Measurements from ENCODE around the gene RCAN2. TPM values are rescaled to one million over a fixed set of nuclear protein-coding genes. Genes with fewer than 3 reads are reported as not detected.

Gene RCAN2
- total RNA-seq, 5 donors from 2014 or later (not counting 1 experiment from before 2014, with no cell fraction given) = 0.15 to 2.5 (median 1.4) TPM

GRCh38 chr6:46207174-46207573 lies 284.1 kb downstream of the RCAN2 start:
- Histone ChIP-seq H3K9me3 (no peaks in the 10 kb centered on the region), H3K27ac (ENCODE audit: low read length) (no peak overlapping the region), H3K4me1 (ENCODE audit: control insufficient read depth in 1 of 2, extremely low read depth in 1 of 2, insufficient read depth in 2 of 2, low read length in 2 of 2) (no peaks in the 10 kb centered on the region), H3K4me3 (ENCODE audit: control insufficient read depth in 1 of 2, extremely low read depth in 1 of 2, low read length in 1 of 2) (no peak overlapping the region), H3K36me3 (ENCODE audit: control insufficient read depth in 2 of 2, extremely low read depth in 1 of 2, insufficient read depth in 1 of 2, low read length in 1 of 2) (no peaks in the 10 kb centered on the region), H3K27me3 (replicated peaks in 1 of 2; ENCODE audit: control insufficient read depth in 2 of 2, extremely low read depth in 1 of 2, insufficient read depth in 2 of 2, low read length in 1 of 2) (peaks cover 0 to 9% of the 10 kb centered on the region in 2 experiments)
- H3K27me3 Mint-ChIP-seq = peaks cover 0 to 7% of the 10 kb centered on the region in 2 donors
- 75% methylated on average over 1 of the region's 3 CpGs for WGBS (ENCODE audit: insufficient coverage)
- no peak for DNase-seq
- H3K9me3 Mint-ChIP-seq = peaks cover 0 to 3% (median 2%) of the 10 kb centered on the region in 3 donors
- CTCF ChIA-PET = interaction anchor here in 1 of 2 donors (1.0 kb wide), 1 partner anchor 117 kb away, joined by 6 read pairs; no protein-coding TSS in a partner anchor
- no peaks in the 10 kb centered on the region for H3K36me3 Mint-ChIP-seq
- no peak overlapping the region for H3K27ac Mint-ChIP-seq
- H3K4me3 Mint-ChIP-seq = no peak overlapping the region
- H3K4me1 Mint-ChIP-seq = no peaks in the 10 kb centered on the region
- POLR2A ChIA-PET = no interaction called here
- ATAC-seq (replicated peaks in 1 of 4) = no peak

GRCh38 chr6:46204880-46205650 lies 286.2 kb downstream of the RCAN2 start:
- no peaks in the 10 kb centered on the region for H3K4me1 ChIP-seq (ENCODE audit: control insufficient read depth in 1 of 2, extremely low read depth in 1 of 2, insufficient read depth in 2 of 2, low read length in 2 of 2)
- H3K4me3 ChIP-seq (ENCODE audit: control insufficient read depth in 1 of 2, extremely low read depth in 1 of 2, low read length in 1 of 2) = no peak overlapping the region
- peaks cover 0 to 9% of the 10 kb centered on the region in 2 experiments for H3K27me3 ChIP-seq (replicated peaks in 1 of 2; ENCODE audit: control insufficient read depth in 2 of 2, extremely low read depth in 1 of 2, insufficient read depth in 2 of 2, low read length in 1 of 2)
- Mint-ChIP-seq H3K36me3 (no peaks in the 10 kb centered on the region), H3K27me3 (peaks cover 6 to 9% of the 10 kb centered on the region in 2 donors), H3K27ac (no peak overlapping the region), H3K4me1 (no peaks in the 10 kb centered on the region), H3K4me3 (no peak overlapping the region), H3K9me3 (peaks cover 0 to 3% (median 2%) of the 10 kb centered on the region in 3 donors)
- no peaks in the 10 kb centered on the region for H3K9me3 ChIP-seq
- no peak for ATAC-seq (replicated peaks in 1 of 4)
- H3K27ac ChIP-seq (ENCODE audit: low read length) = no peak overlapping the region
- DNase-seq = no peak
- ChIA-PET POLR2A (no interaction called here), CTCF (no interaction called here)
- H3K36me3 ChIP-seq (ENCODE audit: control insufficient read depth in 2 of 2, extremely low read depth in 1 of 2, insufficient read depth in 1 of 2, low read length in 1 of 2) = no peaks in the 10 kb centered on the region
- WGBS (ENCODE audit: insufficient coverage) = 93% methylated on average over 27 of the region's 29 CpGs

- H3K27ac ChIP-seq (ENCODE audit: low read length) = no peak overlapping the region
- no peak overlapping the region for H3K4me3 ChIP-seq (ENCODE audit: control insufficient read depth in 1 of 2, extremely low read depth in 1 of 2, low read length in 1 of 2)
- ChIA-PET POLR2A (no interaction called here), CTCF (no interaction called here)
- ATAC-seq (replicated peaks in 1 of 4) (no peak), DNase-seq (no peak)
- H3K4me1 Mint-ChIP-seq = no peaks in the 10 kb centered on the region
- peaks cover 0 to 3% (median 2%) of the 10 kb centered on the region in 3 donors for H3K9me3 Mint-ChIP-seq
- H3K4me3 Mint-ChIP-seq = no peak overlapping the region
- no peaks in the 10 kb centered on the region for H3K36me3 ChIP-seq (ENCODE audit: control insufficient read depth in 2 of 2, extremely low read depth in 1 of 2, insufficient read depth in 1 of 2, low read length in 1 of 2)
- no peaks in the 10 kb centered on the region for H3K4me1 ChIP-seq (ENCODE audit: control insufficient read depth in 1 of 2, extremely low read depth in 1 of 2, insufficient read depth in 2 of 2, low read length in 2 of 2)
- H3K27me3 Mint-ChIP-seq = peaks cover 6 to 11% of the 10 kb centered on the region in 2 donors
- peaks cover 0 to 9% of the 10 kb centered on the region in 2 experiments for H3K27me3 ChIP-seq (replicated peaks in 1 of 2; ENCODE audit: control insufficient read depth in 2 of 2, extremely low read depth in 1 of 2, insufficient read depth in 2 of 2, low read length in 1 of 2)
- H3K36me3 Mint-ChIP-seq = no peaks in the 10 kb centered on the region
- H3K27ac Mint-ChIP-seq = no peak overlapping the region
- WGBS (ENCODE audit: insufficient coverage) = no CpG with 5 or more reads among the region's 2 CpGs
- no peaks in the 10 kb centered on the region for H3K9me3 ChIP-seq
Observed at GRCh38 chr6:46203391-46204177, 287.7 kb downstream of the RCAN2 start.

- Histone ChIP-seq H3K9me3 (no peaks in the 10 kb centered on the region), H3K27ac (ENCODE audit: low read length) (no peak overlapping the region), H3K27me3 (replicated peaks in 1 of 2; ENCODE audit: control insufficient read depth in 2 of 2, extremely low read depth in 1 of 2, insufficient read depth in 2 of 2, low read length in 1 of 2) (peaks cover 0 to 9% of the 10 kb centered on the region in 2 experiments), H3K4me1 (ENCODE audit: control insufficient read depth in 1 of 2, extremely low read depth in 1 of 2, insufficient read depth in 2 of 2, low read length in 2 of 2) (no peaks in the 10 kb centered on the region), H3K4me3 (ENCODE audit: control insufficient read depth in 1 of 2, extremely low read depth in 1 of 2, low read length in 1 of 2) (no peak overlapping the region), H3K36me3 (ENCODE audit: control insufficient read depth in 2 of 2, extremely low read depth in 1 of 2, insufficient read depth in 1 of 2, low read length in 1 of 2) (no peaks in the 10 kb centered on the region)
- POLR2A ChIA-PET = no interaction called here
- H3K4me3 Mint-ChIP-seq = no peak overlapping the region
- no peaks in the 10 kb centered on the region for H3K36me3 Mint-ChIP-seq
- CTCF ChIA-PET = no interaction called here
- 64% methylated on average over 1 of the region's 4 CpGs for WGBS (ENCODE audit: insufficient coverage)
- no peak overlapping the region for H3K27ac Mint-ChIP-seq
- peaks cover 0 to 3% (median 2%) of the 10 kb centered on the region in 3 donors for H3K9me3 Mint-ChIP-seq
- no peak for DNase-seq
- peaks cover 10 to 11% of the 10 kb centered on the region in 2 donors for H3K27me3 Mint-ChIP-seq
- no peaks in the 10 kb centered on the region for H3K4me1 Mint-ChIP-seq
- ATAC-seq (replicated peaks in 1 of 4) = no peak
Observed at GRCh38 chr6:46201702-46202101, 289.5 kb downstream of the RCAN2 start.

- DNase-seq (no peak), ATAC-seq (replicated peaks in 1 of 4) (no peak)
- H3K27me3 ChIP-seq (replicated peaks in 1 of 2; ENCODE audit: control insufficient read depth in 2 of 2, extremely low read depth in 1 of 2, insufficient read depth in 2 of 2, low read length in 1 of 2) = no peaks in the 10 kb centered on the region
- no peaks in the 10 kb centered on the region for H3K36me3 ChIP-seq (ENCODE audit: control insufficient read depth in 2 of 2, extremely low read depth in 1 of 2, insufficient read depth in 1 of 2, low read length in 1 of 2)
- Mint-ChIP-seq H3K9me3 (peaks cover 0 to 3% (median 2%) of the 10 kb centered on the region in 3 donors), H3K27ac (no peak overlapping the region), H3K4me1 (no peaks in the 10 kb centered on the region), H3K4me3 (no peak overlapping the region), H3K27me3 (peaks cover 9 to 10% of the 10 kb centered on the region in 2 donors), H3K36me3 (no peaks in the 10 kb centered on the region)
- H3K9me3 ChIP-seq = no peaks in the 10 kb centered on the region
- ChIA-PET POLR2A (no interaction called here), CTCF (no interaction called here)
- WGBS (ENCODE audit: insufficient coverage) = 100% methylated on average over 1 of the region's 5 CpGs
- H3K27ac ChIP-seq (ENCODE audit: low read length) = no peak overlapping the region
- no peak overlapping the region for H3K4me3 ChIP-seq (ENCODE audit: control insufficient read depth in 1 of 2, extremely low read depth in 1 of 2, low read length in 1 of 2)
- no peaks in the 10 kb centered on the region for H3K4me1 ChIP-seq (ENCODE audit: control insufficient read depth in 1 of 2, extremely low read depth in 1 of 2, insufficient read depth in 2 of 2, low read length in 2 of 2)
Observed at GRCh38 chr6:46199387-46199786, 291.9 kb downstream of the RCAN2 start.

GRCh38 chr6:46191961-46192360 lies 299.3 kb downstream of the RCAN2 start:
- no peaks in the 10 kb centered on the region for H3K4me1 Mint-ChIP-seq
- H3K27ac ChIP-seq (ENCODE audit: low read length) = no peak overlapping the region
- CTCF ChIA-PET = interaction anchor here in 1 of 2 donors (0.8 kb wide), 1 partner anchor 16 kb away, joined by 3 read pairs; no protein-coding TSS in a partner anchor

More at GRCh38 chr6:46191961-46192360, 299.3 kb downstream of the RCAN2 start:
- WGBS (ENCODE audit: insufficient coverage) = no CpG with 5 or more reads among the region's 1 CpG
- Histone ChIP-seq H3K9me3 (no peaks in the 10 kb centered on the region), H3K4me1 (ENCODE audit: control insufficient read depth in 1 of 2, extremely low read depth in 1 of 2, insufficient read depth in 2 of 2, low read length in 2 of 2) (no peaks in the 10 kb centered on the region), H3K4me3 (ENCODE audit: control insufficient read depth in 1 of 2, extremely low read depth in 1 of 2, low read length in 1 of 2) (no peak overlapping the region), H3K27me3 (replicated peaks in 1 of 2; ENCODE audit: control insufficient read depth in 2 of 2, extremely low read depth in 1 of 2, insufficient read depth in 2 of 2, low read length in 1 of 2) (no peaks in the 10 kb centered on the region), H3K36me3 (ENCODE audit: control insufficient read depth in 2 of 2, extremely low read depth in 1 of 2, insufficient read depth in 1 of 2, low read length in 1 of 2) (no peaks in the 10 kb centered on the region)
- Mint-ChIP-seq H3K9me3 (no peaks in the 10 kb centered on the region), H3K4me3 (no peak overlapping the region), H3K27me3 (peaks cover 11 to 16% of the 10 kb centered on the region in 2 donors), H3K36me3 (no peaks in the 10 kb centered on the region), H3K27ac (no peak overlapping the region)
- ATAC-seq (replicated peaks in 1 of 4) = no peak
- no peak for DNase-seq
- POLR2A ChIA-PET = no interaction called here

Data from T-cell (primary cell).